H1 (cell line): ENCODE measurements around the gene HHAT. TPM values are rescaled to one million over a fixed set of nuclear protein-coding genes. Genes with fewer than 3 reads are reported as not detected.

Source experiments
- CTCF ChIA-PET: fragments of 300-600 bp; sonication (Branson Sonifier 250); formaldehyde crosslinking; loops from one replicate; lab custom pipeline; 2021; ENCODE audit not compliant: partially characterized antibody; lab: Charles Lee
- POLR2A ChIA-PET: fragments of 300-600 bp; sonication (Branson Sonifier 250); formaldehyde crosslinking; loops from one replicate; lab custom pipeline; 2021; ENCODE audit warnings: inconsistent platforms; ENCODE audit not compliant: partially characterized antibody; lab: Charles Lee
- DNase-seq, 2 experiments: peaks; one replicate each; pipeline versions ENCODE4 v3.0.0 to v3.0.0-alpha.2; 2010 to 2022; ENCODE audit warnings: low spot score in 2 of 2, low read depth in 1 of 2, mixed read lengths in 1 of 2
- FAIRE-seq: peaks from 2 replicates; lab custom pipeline; 2011; peaks lifted over from hg19 to GRCh38; lab: Jason Lieb, UNC
- H2AFZ ChIP-seq: 2 replicates; pipeline ENCODE4 v1.8.1; 2012; ENCODE audit warnings: low read length, inconsistent platforms
- H2AK5ac ChIP-seq: 2 replicates; pipeline ENCODE4 v1.6.1; 2013; ENCODE audit warnings: low read depth, low read length
- H2BK120ac ChIP-seq: replicated peaks from 2 replicates; pipeline ENCODE3; 2013; ENCODE audit warnings: low read depth, low read length, inconsistent platforms
- H2BK12ac ChIP-seq: 2 replicates; pipeline ENCODE4 v1.6.1; 2013; ENCODE audit warnings: low read depth, low read length
- H2BK15ac ChIP-seq: 2 replicates; pipeline ENCODE4 v1.6.1; 2013; ENCODE audit warnings: low read length
- H2BK20ac ChIP-seq: 2 replicates; pipeline ENCODE4 v1.6.1; 2013; ENCODE audit warnings: low read length
- H2BK5ac ChIP-seq: 2 replicates; pipeline ENCODE4 v1.6.1; 2013; ENCODE audit warnings: low read depth, low read length
- H3K14ac ChIP-seq: 2 replicates; pipeline ENCODE4 v1.6.1; 2013; ENCODE audit warnings: inconsistent platforms; ENCODE audit not compliant: insufficient read length
- H3K18ac ChIP-seq: 2 replicates; pipeline ENCODE4 v1.6.1; 2013; ENCODE audit warnings: low read length; ENCODE audit errors: extremely low read depth
- H3K23ac ChIP-seq: 2 replicates; pipeline ENCODE4 v1.6.1; 2013; ENCODE audit warnings: inconsistent platforms; ENCODE audit not compliant: insufficient read length
- H3K23me2 ChIP-seq: 2 replicates; pipeline ENCODE4 v1.6.1; 2013; ENCODE audit warnings: low read depth, low read length
- H3K27ac ChIP-seq: 2 replicates; pipeline ENCODE4 v1.6.1; 2011; ENCODE audit warnings: low read depth, low read length, inconsistent platforms
- H3K27me3 ChIP-seq, 4 experiments: replicated peaks in 1 of 4; 1 replicate in 1 of 4; 2 replicates in 3 of 4; pipeline versions ENCODE4 v1.6.1 to v1.8.1; 2011 to 2013; ENCODE audit warnings: low read length in 3 of 4, mild to moderate bottlenecking in 3 of 4, inconsistent platforms in 2 of 4, mixed read lengths in 2 of 4, moderate library complexity in 1 of 4; ENCODE audit not compliant: control insufficient read depth in 3 of 4, insufficient read depth in 3 of 4; ENCODE audit errors: extremely low read depth in 1 of 4
- H3K36me3 ChIP-seq, 4 experiments: 2 replicates each; pipeline versions ENCODE4 v1.6.1 to v1.8.1; 2011 to 2013; ENCODE audit warnings: mild to moderate bottlenecking in 4 of 4, low read length in 3 of 4, moderate library complexity in 2 of 4, control low read depth in 1 of 4, inconsistent platforms in 1 of 4; ENCODE audit not compliant: insufficient read depth in 4 of 4, control insufficient read depth in 2 of 4
- H3K4ac ChIP-seq: replicated peaks from 2 replicates; pipeline ENCODE3; 2013; ENCODE audit warnings: low read length, low read depth, mixed read lengths, inconsistent platforms; ENCODE audit not compliant: insufficient read length
- H3K4me1 ChIP-seq, 4 experiments: replicated peaks in 1 of 4; 1 replicate in 1 of 4; 2 replicates in 3 of 4; pipeline versions ENCODE4 v1.6.1 to v1.8.1; 2011 to 2013; ENCODE audit warnings: low read length in 3 of 4, inconsistent platforms in 2 of 4, mixed read lengths in 1 of 4; ENCODE audit not compliant: insufficient read depth in 4 of 4, control insufficient read depth in 3 of 4
- H3K4me2 ChIP-seq, 2 experiments: 2 replicates each; pipeline versions ENCODE4 v1.6.1 to v1.8.1; 2011 to 2013; ENCODE audit warnings: low read depth in 2 of 2, low read length in 2 of 2, control low read depth in 1 of 2, inconsistent platforms in 1 of 2, mild to moderate bottlenecking in 1 of 2; ENCODE audit not compliant: insufficient read depth in 1 of 2
- H3K4me3 ChIP-seq, 4 experiments: fragments of 200-600, 300-600 bp in 1 of 4; sonication (generic), shearing (Covaris generic), sonication (Bioruptor Twin) in 1 of 4; 2 replicates each; pipeline versions ENCODE4 v1.5.1 to v1.8.1; 2011 to 2016; ENCODE audit warnings: low read length in 4 of 4, low read depth in 3 of 4, control low read depth in 2 of 4, inconsistent platforms in 2 of 4, mild to moderate bottlenecking in 2 of 4, mixed read lengths in 1 of 4, moderate library complexity in 1 of 4; ENCODE audit not compliant: insufficient read depth in 2 of 4; ENCODE audit errors: extremely low read depth in 1 of 4
- H3K56ac ChIP-seq: replicated peaks from 2 replicates; pipeline ENCODE3; 2013; ENCODE audit warnings: low read depth, mild to moderate bottlenecking, mixed read lengths, low read length, inconsistent platforms; ENCODE audit not compliant: insufficient read length
- H3K79me1 ChIP-seq: 2 replicates; pipeline ENCODE4 v1.6.1; 2013; ENCODE audit warnings: low read depth, low read length, control low read depth
- H3K79me2 ChIP-seq, 2 experiments: 2 replicates each; pipeline versions ENCODE4 v1.6.1 to v1.8.1; 2012 to 2013; ENCODE audit warnings: low read length in 2 of 2, mild to moderate bottlenecking in 2 of 2, inconsistent platforms in 1 of 2; ENCODE audit not compliant: insufficient read depth in 2 of 2, control insufficient read depth in 1 of 2
- H3K9ac ChIP-seq, 4 experiments: replicated peaks in 1 of 4; 1 replicate in 1 of 4; 2 replicates in 3 of 4; pipeline versions ENCODE4 v1.6.1 to v1.8.1; 2011 to 2013; ENCODE audit warnings: low read depth in 3 of 4, low read length in 3 of 4, control low read depth in 2 of 4, mild to moderate bottlenecking in 2 of 4, moderate library complexity in 2 of 4, inconsistent platforms in 1 of 4; ENCODE audit errors: extremely low read depth in 1 of 4
- H3K9me3 ChIP-seq, 2 experiments: 2 replicates each; pipeline versions ENCODE4 v1.6.1 to v1.8.1; 2012 to 2013; ENCODE audit warnings: mild to moderate bottlenecking in 2 of 2, moderate library complexity in 2 of 2, control low read depth in 1 of 2, inconsistent platforms in 1 of 2, low read depth in 1 of 2, low read length in 1 of 2, mixed read lengths in 1 of 2; ENCODE audit not compliant: insufficient read depth in 2 of 2
- H4K20me1 ChIP-seq, 2 experiments: replicated peaks in 1 of 2; 2 replicates each; pipeline versions ENCODE3 to v1.8.1; 2011 to 2013; ENCODE audit warnings: inconsistent platforms in 2 of 2, low read length in 2 of 2, mild to moderate bottlenecking in 1 of 2; ENCODE audit not compliant: insufficient read depth in 2 of 2, control insufficient read depth in 1 of 2
- H4K5ac ChIP-seq: 2 replicates; pipeline ENCODE4 v1.6.1; 2013; ENCODE audit warnings: low read length, low read depth, mixed read lengths, inconsistent platforms; ENCODE audit not compliant: insufficient read length
- H4K8ac ChIP-seq: 2 replicates; pipeline ENCODE4 v1.8.0; 2013; ENCODE audit warnings: mild to moderate bottlenecking, moderate library complexity, low read length, inconsistent platforms; ENCODE audit not compliant: insufficient read depth; ENCODE audit errors: extremely low read depth
- H4K91ac ChIP-seq: replicated peaks from 2 replicates; pipeline ENCODE3; 2013; ENCODE audit warnings: low read length, mixed read lengths, inconsistent platforms; ENCODE audit not compliant: insufficient read length
- CBX8 ChIP-seq: fragments of 300-800, 300-1000 bp; sonication (generic); IDR thresholded peaks from 2 replicates; pipeline ENCODE4 v1.7.1; 2016; ENCODE audit warnings: low read depth, low read length, borderline replicate concordance
- EGR1 ChIP-seq: IDR thresholded peaks from 2 replicates; pipeline ENCODE4 v1.6.1; 2011; ENCODE audit warnings: low read depth, low read length, borderline replicate concordance
- EP300 ChIP-seq, 2 experiments: IDR thresholded peaks; 1 replicate in 1 of 2; 2 replicates in 1 of 2; pipeline ENCODE4 v1.6.1; 2011 to 2012; ENCODE audit warnings: low read depth in 2 of 2, low read length in 2 of 2, mild to moderate bottlenecking in 2 of 2, borderline replicate concordance in 1 of 2, inconsistent platforms in 1 of 2, moderate library complexity in 1 of 2
- HDAC6 ChIP-seq: IDR thresholded peaks from one replicate; pipeline ENCODE4 v1.7.1; 2012; ENCODE audit warnings: low read depth, mild to moderate bottlenecking, inconsistent platforms, low read length, moderate library complexity
- JUND ChIP-seq: IDR thresholded peaks from 2 replicates; pipeline ENCODE4 v1.6.1; 2011; ENCODE audit warnings: mild to moderate bottlenecking, improper control_type of control experiment, low read length
- MAFK ChIP-seq: IDR thresholded peaks from 2 replicates; pipeline ENCODE4 v1.6.1; 2012; ENCODE audit warnings: low read depth, mild to moderate bottlenecking, improper control_type of control experiment, low read length
- NRF1 ChIP-seq: IDR thresholded peaks from 2 replicates; pipeline ENCODE4 v1.6.1; 2011; ENCODE audit warnings: mild to moderate bottlenecking, low read depth, low read length, improper control_type of control experiment
- RAD21 ChIP-seq, 2 experiments: IDR thresholded peaks in 1 of 2; conservative IDR thresholded peaks in 1 of 2; 2 replicates each; pipeline ENCODE4 v1.6.1; 2011; ENCODE audit warnings: low read depth in 2 of 2, low read length in 2 of 2, improper control_type of control experiment in 1 of 2, inconsistent platforms in 1 of 2, mild to moderate bottlenecking in 1 of 2, moderate library complexity in 1 of 2
- RBBP5 ChIP-seq: IDR thresholded peaks from 2 replicates; pipeline ENCODE4 v1.7.1; 2012; ENCODE audit warnings: low read depth, mild to moderate bottlenecking, inconsistent platforms, low read length, moderate library complexity, borderline replicate concordance
- RFX5 ChIP-seq: IDR thresholded peaks from 2 replicates; pipeline ENCODE4 v1.6.1; 2011; ENCODE audit warnings: low read depth, low read length, improper control_type of control experiment, borderline replicate concordance
- RXRA ChIP-seq: IDR thresholded peaks from 2 replicates; pipeline ENCODE4 v1.6.1; 2011; ENCODE audit warnings: low read depth, mild to moderate bottlenecking, low read length, moderate library complexity; ENCODE audit not compliant: insufficient read depth
- SIX5 ChIP-seq: IDR thresholded peaks from 2 replicates; pipeline ENCODE4 v1.6.1; 2011; ENCODE audit warnings: mild to moderate bottlenecking, low read depth, low read length
- SUZ12 ChIP-seq: fragments of 200-600 bp; sonication (generic); IDR thresholded peaks from 2 replicates; pipeline ENCODE4 v1.6.1; 2012; ENCODE audit warnings: mild to moderate bottlenecking, inconsistent platforms, low read length, moderate library complexity, mixed read lengths
- TCF12 ChIP-seq: IDR thresholded peaks from 2 replicates; pipeline ENCODE4 v1.6.1; 2011; ENCODE audit warnings: low read depth, mild to moderate bottlenecking, low read length
- YY1 ChIP-seq: IDR thresholded peaks from 2 replicates; pipeline ENCODE4 v1.6.1; 2011; ENCODE audit warnings: low read depth, mild to moderate bottlenecking, low read length
- WGBS, 2 experiments: shearing (Covaris generic) in 1 of 2; methylation state at CpG; one replicate each; pipeline versions ENCODE4 v1.1.6 to v1.1.7; 2013 to 2015; ENCODE audit warnings: low lambda C conversion rate in 2 of 2, mixed read lengths in 2 of 2, inconsistent platforms in 1 of 2, low coverage in 1 of 2, missing lambda C conversion rate in 1 of 2; ENCODE audit not compliant: insufficient replicate concordance in 2 of 2, insufficient coverage in 1 of 2, insufficient read length in 1 of 2; ENCODE audit errors: extremely low coverage in 1 of 2, missing lambda C conversion rate in 1 of 2; 5-methylcytosine and 5-hydroxymethylcytosine counted together
- polyA plus RNA-seq, 7 experiments: library from polyadenylated mRNA; depleted of rRNA in 3 of 7; stranded (reverse) in 5 of 7; unstranded in 2 of 7; fragments of >200 nt in 5 of 7; fragments of 200-250 nt in 2 of 7; gene quantifications; 1 replicate in 5 of 7; 2 replicates in 1 of 7; 4 replicates in 1 of 7; pipeline versions ENCODE4 v1.2.1 to v1.2.3, GENCODE V29; 2011 to 2013; ENCODE audit warnings: missing spikeins in 2 of 7, mixed read lengths in 2 of 7
- total RNA-seq: library from RNA; stranded (reverse); fragmentation: NEBNext Ultra II Directional; extraction: Animal tissue kit (Norgen Biotek cat#: 25700); gene quantifications from 2 replicates; pipeline ENCODE4 v1.2.1, GENCODE V29; 2021

Gene HHAT
- total and polyA plus RNA-seq, 2 of the 8 experiments (the other 6 are each of a cell fraction or from before 2014, with no cell fraction given): 0.15 to 0.51 TPM

GRCh38 chr1:210351496-210351895 lies 22.8 kb downstream of the HHAT start:
- Histone ChIP-seq H3K4me1 (no peaks in the 10 kb centered on the region), H3K9me3 (no peaks in the 10 kb centered on the region), H3K27me3 (no peaks in the 10 kb centered on the region), H3K23ac (no peak overlapping the region), H2BK12ac (no peak overlapping the region), H3K27ac (no peak overlapping the region), H2BK120ac (no peak overlapping the region), H4K8ac (no peak overlapping the region), H2BK5ac (no peak overlapping the region), H2AFZ (no peak overlapping the region), H3K4me2 (no peak overlapping the region), H2BK15ac (no peak overlapping the region), H2AK5ac (no peak overlapping the region), H3K4me3 (no peak overlapping the region), H4K5ac (no peak overlapping the region), H2BK20ac (no peak overlapping the region), H3K4ac (no peak overlapping the region), H3K79me2 (no peaks in the 10 kb centered on the region), H3K79me1 (no peaks in the 10 kb centered on the region), H4K20me1 (no peaks in the 10 kb centered on the region), H3K36me3 (no peaks in the 10 kb centered on the region), H3K14ac (no peak overlapping the region), H4K91ac (no peak overlapping the region), H3K9ac (no peak overlapping the region), H3K23me2 (no peaks in the 10 kb centered on the region), H3K56ac (no peak overlapping the region), H3K18ac (no peak overlapping the region)
- no peak for DNase-seq
- ChIA-PET POLR2A (interaction anchor here (4.0 kb wide), 1 partner anchor 22 kb away, joined by 25 read pairs; no protein-coding TSS in a partner anchor), CTCF (interaction anchor here (0.7 to 3.9 kb wide), 5 partner anchors 9 to 50 kb away, joined by 3 to 24 read pairs (median 4); no protein-coding TSS in a partner anchor)
- FAIRE-seq: no peak
- WGBS, 2 experiments: 84% methylated on average over 3 of the region's 3 CpGs; no CpG with 5 or more reads in 1 of the 2 experiments
- no peak for TF ChIP-seq YY1
- no peak for TF ChIP-seq TCF12
- TF ChIP-seq RFX5: no peak
- no peak for TF ChIP-seq NRF1
- no peak for TF ChIP-seq MAFK
- no peak for TF ChIP-seq RBBP5
- TF ChIP-seq JUND: no peak
- no peak for TF ChIP-seq SIX5
- no peak for TF ChIP-seq EGR1
- TF ChIP-seq RAD21 (IDR thresholded peaks at IDR 0.05 in 1 of 2, conservative IDR thresholded peaks at IDR 0.05 in 1 of 2; ENCODE audit: low read depth in 2 of 2, low read length in 2 of 2): no peak
- TF ChIP-seq CBX8: no peak
- no peak for TF ChIP-seq SUZ12
- no peak for TF ChIP-seq RXRA
- TF ChIP-seq HDAC6: no peak
- no peak for TF ChIP-seq EP300 (IDR thresholded peaks at IDR 0.05; ENCODE audit: borderline replicate concordance in 1 of 2, low read depth in 2 of 2, low read length in 2 of 2)
